GM18511 (cell line): ENCODE measurements around the gene AK6.
"Not testable (repeated sequence)": the region's sequence is repeated elsewhere in the genome, so short reads cannot be mapped to it uniquely, and the experiment has no call there.

Experiments
- ATAC-seq: cut with Tn5 transposase; IDR thresholded peaks from one replicate; pipeline ENCODE4 v1.9.1; 2021; ENCODE audit warnings: mild to moderate bottlenecking, moderate library complexity; ENCODE audit not compliant: unreplicated experiment

The AK6 gene

DNA sequence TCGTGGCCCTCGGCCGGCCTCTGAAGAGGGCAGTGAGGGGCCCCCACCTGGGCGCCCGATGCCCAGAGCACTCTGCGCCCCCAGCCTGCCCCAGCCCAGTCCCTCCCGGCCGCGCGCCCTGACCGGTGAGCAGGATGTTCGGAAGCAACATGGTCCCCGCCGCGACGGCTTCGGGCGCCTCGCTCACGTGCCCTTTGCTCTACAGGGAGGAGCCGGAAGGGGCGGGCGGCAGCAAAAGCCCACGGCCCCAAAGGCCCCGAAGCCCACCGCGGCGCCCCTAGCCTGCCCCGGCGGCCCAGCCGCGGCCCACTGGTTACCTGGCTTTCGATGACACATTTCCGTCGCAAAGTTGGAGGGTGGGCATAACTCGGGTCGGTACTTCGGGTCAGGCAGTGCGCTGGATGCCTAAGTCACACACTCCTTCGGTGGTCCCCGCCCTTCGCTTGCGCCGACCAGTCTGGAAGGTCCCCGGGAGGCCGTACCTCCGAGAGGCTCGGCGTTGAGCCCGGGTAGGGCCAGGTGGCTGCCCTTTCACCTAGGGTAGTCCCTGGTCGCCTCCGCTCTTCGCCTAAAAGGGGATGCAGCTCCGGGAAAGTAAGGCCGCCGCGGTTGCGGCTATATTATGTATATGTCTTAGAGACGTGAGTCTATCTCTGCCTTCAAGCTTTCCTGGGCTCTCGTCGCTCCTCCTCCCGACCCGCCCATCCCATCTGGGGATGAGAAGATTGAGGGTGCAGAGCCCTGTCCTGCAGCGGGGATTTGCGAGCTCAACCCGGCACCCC is at the start of gene AK6, which contains the start of the genes RAD17 and TAF9:
AK6 (minus strand) TSS at position 181 of the 782 bp plus-strand sequence; CDS start at position 151, 30 bp downstream.
RAD17 (plus strand) TSS at position 479 of the 782 bp plus-strand sequence. CDS start 2,391 bp downstream, outside the sequence.
TAF9 (minus strand) TSS at position 181 of the 782 bp plus-strand sequence. CDS start 3,783 bp downstream, outside the sequence.
- ATAC-seq: peak; percentile 94

DNA sequence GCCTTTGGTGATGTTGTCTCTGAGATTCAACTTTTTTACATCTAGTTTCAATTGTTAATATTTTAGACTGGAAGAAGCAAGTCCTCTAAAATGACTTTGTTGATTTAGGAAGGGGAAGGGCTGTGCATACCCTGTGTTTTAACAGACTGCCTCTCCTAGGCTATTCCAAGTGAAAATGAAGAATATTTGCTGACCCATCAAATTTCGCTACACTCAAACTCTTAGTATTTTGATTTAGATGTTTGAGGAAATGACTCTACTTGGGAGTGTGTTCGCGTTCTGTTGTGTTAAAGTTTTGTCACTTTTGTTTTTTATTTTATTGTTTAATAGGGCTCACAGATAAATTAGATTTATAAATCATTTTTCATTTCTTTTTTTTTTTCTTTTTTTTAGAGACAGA is 49.2 kb upstream of the AK6 start:
- no peak for ATAC-seq

DNA sequence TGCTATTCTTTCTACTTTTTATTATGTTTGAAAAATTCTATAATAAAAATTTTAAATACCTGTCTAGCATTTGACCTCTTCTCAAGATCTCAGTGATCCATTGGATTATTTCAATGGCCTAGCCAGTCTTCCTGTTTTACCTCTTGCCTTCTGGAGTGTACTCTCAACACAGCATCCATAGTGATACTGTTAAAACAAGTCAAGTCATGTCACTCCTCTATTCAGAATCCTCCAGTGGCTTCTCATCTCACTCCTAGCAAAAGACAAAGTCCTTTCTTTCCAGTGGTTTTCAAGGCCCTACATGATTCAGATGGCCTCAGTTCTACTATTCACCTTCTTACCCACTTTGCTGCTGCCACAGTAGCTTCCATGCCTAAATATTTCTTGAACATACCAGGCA is 47.4 kb upstream of the AK6 start:
- ATAC-seq: no peak

DNA sequence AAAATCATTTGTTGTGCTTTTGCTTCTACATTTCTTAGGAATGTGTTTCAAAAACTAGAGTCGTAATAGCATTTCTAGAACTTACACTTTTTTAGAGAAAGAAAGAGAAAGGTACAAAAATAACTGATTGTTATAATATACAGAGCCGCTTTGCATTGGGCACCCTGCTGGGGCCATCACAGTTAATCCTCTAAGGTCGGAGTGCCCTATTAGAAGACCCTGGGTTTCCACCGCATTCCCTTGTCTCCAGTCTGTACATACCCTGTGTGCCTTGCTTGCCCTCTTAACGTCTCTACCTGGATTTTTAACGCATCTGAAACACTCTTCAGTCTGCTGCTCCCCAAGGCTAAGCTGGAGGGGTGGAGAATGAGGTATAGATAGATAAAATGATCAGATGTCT is 46.9 kb upstream of the AK6 start:
- ATAC-seq: no peak

DNA sequence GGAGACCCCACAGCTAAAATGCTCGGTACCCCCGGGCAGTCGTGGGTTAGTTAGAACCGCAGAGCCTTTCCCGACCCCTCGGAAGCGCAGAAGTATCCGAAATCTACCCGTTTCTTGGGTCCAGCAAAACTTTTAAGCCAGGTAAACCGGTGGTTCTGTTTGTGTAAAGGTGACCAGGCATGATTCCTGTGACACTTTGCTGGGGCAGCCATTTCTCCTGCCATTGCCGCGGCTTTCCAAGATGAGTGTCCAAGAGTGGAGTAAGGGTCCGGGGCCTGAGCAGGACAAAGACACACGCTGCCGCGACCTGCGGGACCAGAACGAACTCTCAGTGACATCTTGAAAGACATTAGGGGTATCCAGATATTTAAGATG is 46.3 kb upstream of the AK6 start:
- no peak for ATAC-seq

DNA sequence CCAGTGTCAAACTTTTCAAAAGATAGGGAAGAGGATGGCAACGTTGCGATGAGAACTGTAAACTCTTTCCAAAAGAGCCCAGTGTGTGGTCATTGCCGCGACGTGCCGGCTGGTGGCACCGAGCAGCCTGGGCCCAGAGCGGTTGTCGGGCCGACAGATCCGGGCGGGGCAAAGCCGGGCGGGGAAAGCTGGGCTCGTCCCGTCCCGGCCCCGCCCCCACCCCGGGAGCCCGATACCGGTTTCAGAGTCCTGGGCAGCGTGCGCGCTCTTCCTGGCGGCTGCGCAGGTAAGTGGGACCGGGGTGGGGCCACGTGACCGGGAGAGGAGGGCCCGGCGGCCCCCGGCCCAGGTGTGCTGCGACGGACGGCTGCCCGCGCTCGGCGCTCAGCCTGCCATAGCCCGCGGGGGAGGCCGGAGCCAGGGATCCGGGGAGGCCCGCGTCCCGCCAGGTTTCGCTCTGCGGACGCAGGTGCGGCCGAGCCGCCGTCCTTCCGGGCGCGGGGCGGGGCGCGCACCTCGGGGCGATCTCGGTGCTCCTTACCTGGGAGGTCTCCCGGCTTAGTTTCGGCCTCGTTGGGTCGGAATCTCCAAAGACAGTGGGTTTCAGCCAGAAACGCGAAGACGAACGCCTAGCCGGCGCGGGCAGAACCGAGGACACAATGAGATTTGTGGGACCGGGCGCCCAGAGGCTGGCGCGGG is 45.7 kb upstream of the AK6 start, which contains the start of gene MARVELD2:
MARVELD2 (plus strand) TSS at position 232 of the 699 bp plus-strand sequence. CDS start 4,270 bp downstream, outside the sequence.
- peak; percentile 80 for ATAC-seq

DNA sequence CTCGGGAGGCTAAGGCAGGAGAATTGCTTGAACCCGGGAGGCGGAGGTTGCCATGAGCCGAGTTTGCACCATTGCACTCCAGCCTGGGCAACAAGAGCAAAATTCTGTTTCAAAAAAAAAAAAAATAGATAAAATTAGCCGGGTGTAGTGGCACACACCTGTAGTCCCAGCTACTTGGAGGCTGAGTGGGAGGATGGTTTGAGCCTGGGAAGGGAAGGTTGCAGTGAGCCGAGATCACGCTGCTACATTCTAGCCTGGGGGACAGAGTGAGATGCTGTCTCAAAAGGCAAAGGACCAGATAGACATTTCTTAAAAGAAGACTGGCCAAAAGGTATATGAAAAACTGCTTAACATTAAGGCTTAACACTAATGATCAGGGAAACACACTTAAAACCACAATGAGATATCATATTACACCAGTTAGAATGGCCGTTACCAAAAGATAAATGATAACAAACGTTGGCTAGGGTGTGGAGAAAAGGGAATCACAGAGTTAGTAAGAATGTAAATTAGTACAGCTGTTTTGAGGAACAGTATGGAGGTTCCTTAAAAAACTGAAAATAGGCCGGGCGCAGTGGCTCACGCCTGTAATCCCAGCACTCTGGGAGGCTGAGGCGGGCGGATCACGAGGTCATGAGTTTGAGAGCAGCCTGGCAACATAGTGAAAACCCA is 35.5 kb upstream of the AK6 start:
- no peak for ATAC-seq

DNA sequence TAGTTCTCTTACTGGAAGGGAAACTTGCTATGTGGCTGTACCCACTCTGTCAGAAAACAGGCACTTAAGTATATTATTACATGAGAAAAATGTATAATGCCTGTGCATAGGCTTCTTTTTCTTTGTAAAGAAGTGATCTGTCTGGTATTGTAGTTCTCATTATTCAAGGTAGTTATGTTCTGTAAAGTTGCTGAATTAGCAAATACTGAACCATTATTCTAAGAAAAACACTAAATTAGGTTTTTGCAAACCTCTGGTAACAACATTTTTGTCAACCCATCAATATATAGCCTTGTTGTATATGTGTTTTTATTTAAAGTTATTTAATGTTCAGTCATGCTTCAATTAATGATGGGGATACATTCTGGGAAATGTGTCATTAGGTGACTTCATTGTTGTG is 9.1 kb upstream of the AK6 start:
- ATAC-seq: no peak

DNA sequence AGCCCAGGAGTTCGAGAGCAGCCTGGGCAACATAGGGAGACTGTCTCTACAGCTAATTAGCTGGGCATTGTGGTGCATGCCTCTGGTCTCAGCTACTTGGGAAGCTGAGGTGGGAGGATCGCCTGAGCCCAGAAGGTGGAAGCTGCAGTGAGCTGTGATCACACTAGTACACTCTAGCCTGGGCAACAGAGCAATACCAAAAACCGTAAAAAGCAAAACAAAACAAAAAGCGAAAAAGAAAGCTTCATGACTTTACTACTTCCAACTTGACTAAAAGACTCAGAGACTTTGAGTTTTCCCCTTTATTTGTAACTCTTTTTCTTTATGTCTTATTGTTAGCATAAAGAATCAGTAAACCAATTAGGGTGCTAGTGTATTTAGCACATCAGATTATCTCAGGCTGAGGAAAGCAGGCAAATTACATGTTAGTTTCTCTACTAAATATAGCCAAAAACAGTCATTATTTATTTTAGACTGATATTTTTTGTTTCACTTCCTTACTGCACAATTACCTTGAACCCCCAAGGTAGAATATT is 5.7 kb upstream of the AK6 start:
- peak; percentile 79 for ATAC-seq

DNA sequence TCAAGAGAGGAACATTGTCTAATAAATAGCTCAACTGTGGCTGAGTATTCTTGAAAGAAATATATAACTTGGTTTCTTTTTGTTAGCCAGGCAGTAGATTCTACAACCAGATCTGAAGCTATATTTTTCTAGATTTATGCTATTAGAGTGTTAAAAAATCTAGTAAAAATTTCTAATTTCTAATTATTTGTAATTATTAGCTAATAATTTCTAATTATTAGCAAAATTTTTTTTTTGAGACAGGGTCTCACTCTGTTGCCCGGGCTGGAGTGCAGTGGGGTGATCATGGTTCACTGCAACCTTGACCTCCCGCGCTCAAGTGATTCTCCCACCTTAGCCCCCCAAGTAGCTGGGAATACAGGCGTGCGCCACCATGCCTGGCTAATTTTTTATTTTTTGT is 3.1 kb upstream of the AK6 start:
- ATAC-seq: no peak

DNA sequence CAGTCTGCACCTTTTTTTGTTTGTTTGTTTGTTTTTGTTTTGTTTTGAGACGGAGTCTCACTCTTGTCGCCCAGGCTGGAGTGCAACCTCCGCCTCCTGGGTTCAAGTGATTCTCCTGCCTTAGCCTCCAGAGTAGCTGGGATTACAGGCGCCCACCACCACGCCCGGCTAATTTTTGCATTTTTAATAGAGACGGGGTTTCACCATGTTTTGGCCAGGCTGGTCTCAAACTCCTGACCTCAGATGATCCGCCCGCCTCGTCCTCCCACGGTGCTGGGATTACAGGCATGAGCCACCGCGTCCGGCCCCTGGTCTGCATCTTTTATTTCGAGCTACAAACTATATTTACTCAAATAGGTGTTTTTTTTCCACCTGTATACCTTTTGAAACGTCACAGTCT is 1.0 kb upstream of the AK6 start:
- not testable (repeated sequence) for ATAC-seq

DNA sequence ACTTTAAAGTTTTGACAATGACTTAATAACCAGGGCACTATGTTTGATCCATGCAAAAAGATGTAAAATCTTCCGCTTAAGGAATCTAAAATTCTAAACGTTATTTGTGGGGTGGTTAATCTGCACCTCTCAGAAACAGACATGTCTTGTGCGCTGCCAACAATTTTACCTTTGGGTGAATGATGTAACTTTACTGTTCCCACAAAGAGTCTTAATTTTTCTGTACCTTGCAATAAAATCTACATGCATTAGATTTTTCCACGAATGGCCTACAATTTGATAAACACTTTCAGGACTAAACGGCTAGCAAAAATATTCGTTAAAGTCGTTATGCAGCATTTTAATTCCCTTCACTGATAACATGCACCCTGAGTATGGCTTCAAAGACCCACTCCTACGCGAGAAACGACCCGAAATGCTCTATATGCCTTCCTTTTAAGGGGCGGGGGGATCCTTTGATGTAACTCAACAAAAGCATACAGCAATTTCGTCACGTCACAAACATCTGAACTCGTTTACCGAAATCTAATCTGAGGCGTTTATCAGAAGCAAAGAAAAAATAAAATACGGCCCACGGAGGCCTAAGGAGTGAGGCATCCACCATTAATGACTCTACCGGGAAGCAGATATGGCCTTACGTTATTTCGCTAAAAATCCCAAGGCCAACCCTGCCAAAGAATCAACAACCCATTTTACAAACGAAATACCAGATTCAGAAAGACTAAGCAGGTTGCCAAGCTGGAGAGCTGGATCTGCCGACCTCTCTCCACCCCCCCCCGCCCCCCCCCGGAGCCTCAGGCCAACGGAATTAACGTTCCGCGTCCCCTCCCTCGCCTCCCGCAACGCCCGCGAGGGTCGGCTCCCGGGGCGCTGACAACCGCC is 621 bp downstream of the AK6 start:
- peak; percentile 32 for ATAC-seq

DNA sequence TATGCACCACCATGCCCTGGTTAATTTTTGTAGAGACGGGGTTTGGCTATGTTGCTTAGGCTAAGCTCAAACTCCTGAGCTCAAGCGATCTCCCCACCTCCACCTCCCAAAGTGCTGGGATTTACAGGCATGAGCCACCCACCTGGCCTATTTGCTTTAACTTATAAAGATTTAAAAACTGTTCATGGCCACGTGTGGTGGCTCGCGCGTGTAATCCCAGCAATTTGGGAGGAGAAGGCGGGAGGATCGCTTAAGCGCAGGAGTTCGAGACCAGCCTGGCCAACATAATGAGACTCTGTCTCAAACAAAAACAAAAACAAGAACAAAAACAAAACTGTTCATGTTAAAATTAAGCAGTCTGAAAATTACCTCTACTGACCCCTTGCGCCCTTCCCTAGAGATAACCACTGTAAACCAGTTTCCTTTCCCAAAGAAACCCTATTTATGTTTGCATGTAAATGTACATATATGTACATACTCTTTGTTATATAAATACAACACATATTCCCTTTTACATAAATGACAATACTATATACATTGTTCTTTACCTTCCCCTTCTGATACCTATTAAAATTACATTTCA is 1.5 kb downstream of the AK6 start:
- ATAC-seq: no peak

DNA sequence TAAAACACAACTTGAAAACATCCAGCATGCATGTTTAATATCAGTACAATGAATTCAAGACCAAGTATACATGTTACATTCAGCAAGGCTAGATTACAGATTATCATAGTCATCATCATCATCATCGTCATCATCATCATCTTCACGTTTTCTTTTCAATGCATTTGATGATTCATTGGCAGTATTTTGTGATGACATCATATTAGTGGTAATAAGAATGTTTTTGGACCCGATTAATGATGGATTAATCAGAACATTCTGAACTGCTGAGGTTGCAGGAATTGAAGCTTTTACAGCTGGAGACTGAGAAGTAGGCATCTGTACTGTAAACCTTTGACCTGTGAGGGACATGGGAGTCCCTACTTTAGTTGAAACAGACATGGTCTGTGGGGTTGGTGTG is 4.5 kb downstream of the AK6 start:
- no peak for ATAC-seq

DNA sequence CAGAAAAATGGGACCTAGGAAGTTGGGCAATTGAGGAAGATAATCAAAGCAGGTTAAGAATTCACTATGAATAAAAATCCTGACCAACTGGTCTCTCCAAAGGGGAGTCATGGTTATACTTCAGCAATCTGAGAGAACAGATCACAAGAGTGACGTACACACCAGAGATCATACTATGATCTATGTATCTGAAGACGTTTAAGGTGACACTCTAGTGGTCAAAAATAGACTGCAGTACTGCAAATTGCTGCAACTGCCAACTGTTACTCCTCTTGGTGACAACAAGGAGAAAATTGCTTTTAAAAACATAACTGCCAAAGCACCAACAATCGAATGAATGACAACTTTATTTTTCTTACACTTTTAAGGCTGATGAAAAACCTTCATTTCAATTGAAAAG is 4.9 kb downstream of the AK6 start:
- no peak for ATAC-seq

DNA sequence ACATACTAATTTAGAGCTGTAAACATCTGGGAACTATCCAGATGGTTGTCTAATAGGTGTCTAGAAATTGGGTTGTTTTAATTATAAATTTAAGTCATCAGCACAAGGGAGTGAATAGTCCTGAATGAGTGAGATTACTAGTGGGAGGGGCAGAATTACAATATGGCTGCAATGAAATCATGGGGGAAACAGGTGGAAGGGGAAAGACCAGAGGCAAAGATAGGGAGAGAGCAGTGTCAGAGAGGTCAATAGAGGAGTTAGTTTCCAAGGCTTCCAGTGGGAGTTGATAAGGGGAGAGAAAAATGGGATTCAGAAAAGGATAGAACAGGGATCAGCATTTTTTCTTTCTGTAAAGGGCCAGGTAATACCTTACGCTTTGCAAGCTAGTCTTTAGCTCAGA is 8.9 kb downstream of the AK6 start:
- no peak for ATAC-seq

DNA sequence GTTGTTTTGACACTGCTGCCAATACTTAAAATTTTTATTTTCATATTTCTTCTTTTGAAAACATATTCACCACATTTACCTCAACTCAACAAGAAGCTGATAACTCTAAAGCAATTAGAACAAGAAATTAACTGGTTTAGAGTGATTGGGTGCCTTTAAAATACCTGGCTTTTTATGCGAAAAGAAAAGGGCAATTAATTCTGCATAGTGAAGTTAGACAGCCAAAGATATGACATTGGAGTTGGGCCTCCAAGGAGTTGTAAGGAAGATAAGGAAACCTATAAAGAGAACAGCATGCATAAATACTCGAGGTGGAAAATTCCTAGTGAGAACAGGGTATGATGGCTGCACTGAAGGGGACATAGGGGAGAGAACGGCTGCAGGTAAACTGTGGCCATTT is 9.6 kb downstream of the AK6 start:
- no peak for ATAC-seq

DNA sequence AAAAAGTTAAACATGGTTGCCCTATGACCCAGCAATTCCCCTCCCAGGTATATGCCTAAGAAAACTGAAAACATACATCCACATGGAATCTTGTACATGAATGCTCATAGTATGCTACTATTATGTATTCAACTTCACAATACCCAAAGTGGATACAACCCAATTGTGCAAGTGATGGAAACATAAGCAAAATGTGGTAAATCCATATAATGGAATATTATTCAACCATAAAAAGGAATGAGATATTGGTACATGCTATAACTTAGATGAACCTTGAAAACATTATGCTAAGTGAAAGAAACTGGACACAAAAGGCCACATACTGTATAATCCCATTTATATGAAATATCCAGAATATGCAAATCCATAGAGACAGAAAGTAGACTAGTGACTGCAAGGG is 18.7 kb downstream of the AK6 start:
- ATAC-seq: no peak

DNA sequence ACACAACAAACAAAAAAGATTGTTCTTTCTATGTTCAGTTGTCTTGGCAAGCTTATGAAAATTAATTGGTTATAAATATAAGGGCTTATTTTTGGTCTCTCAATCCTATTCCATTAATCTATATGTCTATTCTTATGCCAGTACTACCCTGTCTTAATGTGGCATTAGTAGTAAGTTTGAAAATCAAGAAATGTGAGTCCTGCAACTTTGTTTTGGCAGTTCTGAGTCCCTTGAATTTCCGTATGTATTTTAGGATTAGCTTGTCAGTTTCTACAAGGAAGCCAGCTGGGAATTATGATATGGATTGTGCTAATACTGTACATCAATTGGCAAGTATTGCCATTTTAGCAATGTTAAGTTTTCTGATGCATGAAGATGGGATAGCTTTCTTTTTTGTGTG is 26.2 kb downstream of the AK6 start:
- no peak for ATAC-seq
